HEK293T (cell line): ENCODE measurements around the gene TAF4B.

ENCODE experiments used
- ARNT ChIP-seq: fragments of 450-650 bp; IDR thresholded peaks from 2 replicates; pipeline ENCODE4 v1.6.1; 2017; ENCODE audit warnings: mild to moderate bottlenecking
- FOXA1 ChIP-seq: fragments of 450-650 bp; IDR thresholded peaks from 2 replicates; pipeline ENCODE4 v1.6.1; 2016; ENCODE audit warnings: mild to moderate bottlenecking
- FOXM1 ChIP-seq: fragments of 450-650 bp; IDR thresholded peaks from 2 replicates; pipeline ENCODE4 v1.6.1; 2017; ENCODE audit warnings: mild to moderate bottlenecking, borderline replicate concordance
- L3MBTL2 ChIP-seq: fragments of 450-650 bp; conservative IDR thresholded peaks from 2 replicates; pipeline ENCODE4 v1.6.1; 2016; ENCODE audit warnings: mild to moderate bottlenecking

GRCh38 chr18:26206488-26206887 lies 19.8 kb upstream of the TAF4B start:
- no peak for TF ChIP-seq L3MBTL2
- TF ChIP-seq FOXM1, result no peak
- no peak for TF ChIP-seq FOXA1
- no peak for TF ChIP-seq ARNT
